Esophagus squamous epithelium (tissue), 5 donors: Measurements from ENCODE around the gene DLEC1. TPM values are rescaled to one million over a fixed set of nuclear protein-coding genes. Genes with fewer than 3 reads are reported as not detected.

Experiments used
- DNase-seq: peaks from one replicate; lab custom pipeline; 2025; lab: John Stamatoyannopoulos, UW
- H3K27ac ChIP-seq, 4 donors: fragments of 200-600 bp; sonication (generic); one replicate each; pipeline ENCODE4 v1.5.1; 2016 to 2019; ENCODE audit warnings: mild to moderate bottlenecking in 1 of 4
- H3K27me3 ChIP-seq, 4 donors: fragments of 200-600 bp; sonication (generic); 1 replicate in 3 of 4; 2 replicates in 1 of 4; pipeline versions ENCODE4 v1.5.1 to v1.6.0; 2017 to 2021; ENCODE audit warnings: antibody characterized with exemption in 1 of 4
- H3K36me3 ChIP-seq, 3 donors: fragments of 200-600 bp; sonication (generic); one replicate each; pipeline ENCODE4 v1.5.1; 2016 to 2019
- H3K4me1 ChIP-seq, 3 donors: fragments of 200-600 bp; sonication (generic); one replicate each; pipeline ENCODE4 v1.5.1; 2017 to 2019
- H3K4me3 ChIP-seq, 4 donors: fragments of 200-600 bp; sonication (generic); 1 replicate in 3 of 4; 2 replicates in 1 of 4; pipeline ENCODE4 v1.5.1; 2016 to 2019; ENCODE audit warnings: mild to moderate bottlenecking in 2 of 4, moderate library complexity in 1 of 4
- H3K9me3 ChIP-seq, 3 donors: fragments of 200-600 bp; sonication (generic); one replicate each; pipeline ENCODE4 v1.5.1; 2016 to 2019
- CTCF ChIP-seq, 6 experiments: fragments of 450-650 bp in 4 of 6; fragments of 200-600 bp in 2 of 6; sonication (generic) in 2 of 6; IDR thresholded peaks; one replicate each; pipeline ENCODE4 v1.5.1; 2016 to 2019; ENCODE audit warnings: antibody characterized with exemption in 6 of 6, mild to moderate bottlenecking in 4 of 6, moderate library complexity in 4 of 6
- POLR2A ChIP-seq, 4 donors: fragments of 450-650 bp; IDR thresholded peaks; one replicate each; pipeline ENCODE4 v1.6.1; 2017; ENCODE audit warnings: antibody characterized with exemption in 4 of 4, mild to moderate bottlenecking in 4 of 4, moderate library complexity in 3 of 4
- WGBS, 2 donors: methylation state at CpG; one replicate each; pipeline ENCODE4 v1.1.5; 2018; 5-methylcytosine and 5-hydroxymethylcytosine counted together
- intact Hi-C: fragments of 100-400 bp; cut with DNase I; formaldehyde crosslinking; loops from one replicate; pipeline ENCODE4 v1.15.0; 2022
- total RNA-seq, 4 donors: library from RNA; depleted of rRNA; stranded (reverse); fragments of >200 nt; gene quantifications; one replicate each; pipeline ENCODE4 v1.1.0, GENCODE V29; 2016
- donor health status: DM: yes; HTN: yes; CAD: no.

The DLEC1 gene
- total RNA-seq, 4 donors from 2014 or later = 0.19 TPM; not detected in 3

DNA sequence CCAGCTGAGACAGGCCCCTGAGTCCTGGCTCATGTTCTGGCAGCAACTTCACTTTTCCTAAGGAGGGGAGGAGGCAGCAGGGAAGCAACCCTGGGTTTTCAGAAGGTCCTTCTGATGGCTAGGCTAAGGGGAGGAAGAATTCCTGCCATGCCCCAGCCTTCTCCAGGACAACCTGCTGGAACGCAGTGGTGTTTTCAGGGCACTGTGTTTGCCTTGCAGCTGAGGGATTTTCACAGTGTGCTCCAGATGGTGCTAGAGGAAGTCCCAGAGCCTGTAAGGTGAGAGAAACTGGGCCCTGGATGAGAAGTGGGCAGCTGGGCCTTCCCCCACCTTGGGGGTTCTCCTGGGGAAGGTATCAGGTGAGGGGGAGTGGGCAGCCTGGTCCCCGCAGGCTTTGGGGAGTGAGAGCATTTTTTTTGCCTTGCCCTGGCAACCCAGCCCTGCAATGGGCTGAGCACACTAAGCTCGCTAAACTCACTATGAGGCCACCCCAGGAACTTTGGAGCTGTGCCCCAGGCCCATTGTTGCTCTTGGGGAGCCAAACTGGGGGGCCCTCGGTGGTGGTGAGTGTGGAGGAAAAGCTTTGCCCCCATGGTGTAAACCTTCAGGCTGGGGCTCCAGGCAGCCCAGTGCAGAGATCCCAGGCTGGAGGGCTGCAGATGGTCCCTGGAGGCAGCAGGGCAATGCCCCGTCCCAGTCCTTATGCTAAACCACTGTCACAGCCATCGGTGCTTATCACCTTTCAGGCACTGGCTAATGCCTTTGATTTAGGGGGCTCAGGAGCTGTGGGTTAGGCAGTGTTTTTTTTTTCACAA is 56.9 kb downstream of the DLEC1 start:
- intact Hi-C loops = no loop called here
- Histone ChIP-seq H3K9me3 (no peaks in the 10 kb centered on the region), H3K4me3 (no peak overlapping the region), H3K36me3 (no peaks in the 10 kb centered on the region), H3K4me1 (no peaks in the 10 kb centered on the region), H3K27ac (no peak overlapping the region), H3K27me3 (peaks cover 0 to 13% (median 0%) of the 10 kb centered on the region in 4 donors)
- DNase-seq = no peak
- 83 to 93% methylated on average over 1 to 2 of the region's 6 CpGs for WGBS, 2 donors
- no peak for TF ChIP-seq CTCF (IDR thresholded peaks at IDR 0.05)
- TF ChIP-seq POLR2A (IDR thresholded peaks at IDR 0.05) = no peak

DNA sequence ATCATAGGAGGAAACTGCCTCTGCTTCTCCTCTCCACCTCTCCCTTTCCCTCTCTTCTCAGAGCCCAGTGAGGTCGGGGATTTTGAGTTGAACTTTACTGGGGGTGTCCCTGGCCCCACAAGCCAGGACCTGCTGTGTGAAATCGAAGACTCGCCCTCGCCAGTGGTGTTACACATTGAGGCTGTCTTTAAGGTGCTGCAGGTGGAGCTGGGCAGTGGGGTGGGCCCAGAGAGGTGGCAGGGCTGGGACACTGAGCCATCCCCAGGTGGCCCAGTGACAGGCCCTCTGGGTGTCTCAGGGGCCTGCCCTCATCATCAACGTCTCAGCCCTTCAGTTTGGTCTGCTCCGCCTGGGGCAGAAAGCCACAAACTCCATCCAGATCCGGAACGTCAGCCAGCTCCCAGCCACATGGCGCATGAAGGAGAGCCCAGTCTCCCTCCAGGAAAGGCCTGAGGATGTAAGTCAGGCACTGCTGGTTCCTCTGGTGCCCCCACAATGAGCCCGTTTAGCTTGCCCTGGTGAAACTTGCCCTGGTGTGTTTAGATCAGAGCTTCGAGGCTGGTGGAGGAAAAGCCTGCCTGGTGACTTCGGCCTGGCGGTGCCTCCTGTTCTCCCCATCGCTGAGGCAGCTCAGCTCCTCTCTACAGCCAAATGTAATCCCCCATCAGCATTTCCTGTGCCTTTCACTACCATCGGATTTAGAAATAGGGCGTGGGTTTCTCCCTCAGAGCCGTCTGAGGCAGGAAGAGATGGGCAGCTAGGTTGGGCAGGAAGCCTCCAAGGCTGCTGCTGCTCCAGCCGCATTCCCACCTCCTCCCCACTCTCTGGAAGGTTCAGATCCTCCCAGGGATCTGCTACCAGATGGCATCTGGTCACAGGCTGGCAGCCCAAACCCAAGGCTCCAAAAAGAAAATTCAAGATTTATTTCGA is 58.7 kb downstream of the DLEC1 start:
- intact Hi-C loops = no loop called here
- H3K9me3 ChIP-seq = no peaks in the 10 kb centered on the region

GRCh38 chr3:38098376-38098723 is 59.3 kb downstream of the DLEC1 start:
- Histone ChIP-seq H3K27me3 (peaks cover 0 to 13% (median 0%) of the 10 kb centered on the region in 4 donors), H3K4me3 (no peak overlapping the region), H3K27ac (no peak overlapping the region), H3K36me3 (no peaks in the 10 kb centered on the region), H3K9me3 (no peaks in the 10 kb centered on the region), H3K4me1 (peaks cover 0 to 5% (median 4%) of the 10 kb centered on the region in 3 donors)
- intact Hi-C loops = no loop called here
- TF ChIP-seq POLR2A (IDR thresholded peaks at IDR 0.05) (no peak), CTCF (IDR thresholded peaks at IDR 0.05) (no peak)
- DNase-seq = no peak
- 77 to 85% methylated on average over 9 of the region's 9 CpGs for WGBS, 2 donors

More for the DNA sequence above, 58.7 kb downstream of the DLEC1 start:
- Histone ChIP-seq H3K4me1 (peaks cover 0 to 5% (median 4%) of the 10 kb centered on the region in 3 donors), H3K27me3 (peaks cover 0 to 13% (median 0%) of the 10 kb centered on the region in 4 donors), H3K36me3 (no peaks in the 10 kb centered on the region), H3K27ac (no peak overlapping the region), H3K4me3 (no peak overlapping the region)
- no peak for DNase-seq
- whole genome bisulfite sequencing, 2 donors = 57 to 71% methylated on average over 6 to 13 of the region's 19 CpGs
- TF ChIP-seq POLR2A (IDR thresholded peaks at IDR 0.05) (no peak), CTCF (IDR thresholded peaks at IDR 0.05) (no peak)

DNA sequence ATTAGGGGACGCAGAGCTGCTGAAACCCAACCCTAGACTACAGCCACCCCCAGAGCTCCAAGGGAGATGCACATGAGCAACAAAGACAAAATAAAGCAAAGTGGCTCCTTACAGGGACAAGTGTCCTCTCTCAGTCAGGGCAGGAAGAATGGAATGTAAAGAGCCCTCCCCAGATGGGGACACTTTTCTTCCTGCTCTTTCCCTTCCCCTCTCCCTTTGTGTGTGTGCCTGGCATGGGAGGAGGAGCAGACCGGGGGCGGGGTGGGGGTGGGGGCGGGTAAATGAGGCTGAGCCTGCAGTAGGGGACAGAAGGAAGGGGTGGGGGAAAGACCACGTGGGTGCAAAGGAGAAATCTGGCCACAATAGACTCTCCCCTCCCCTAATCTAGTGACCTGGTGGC is 60.5 kb downstream of the DLEC1 start:
- intact Hi-C loops = no loop called here
- H3K9me3 ChIP-seq = no peaks in the 10 kb centered on the region
- no peaks in the 10 kb centered on the region for H3K36me3 ChIP-seq
- H3K27me3 ChIP-seq = peaks cover 0 to 8% (median 0%) of the 10 kb centered on the region in 4 donors
- no peak for TF ChIP-seq POLR2A (IDR thresholded peaks at IDR 0.05)
- TF ChIP-seq CTCF (IDR thresholded peaks at IDR 0.05) = no peak
- H3K4me3 ChIP-seq = no peak overlapping the region
- DNase-seq = no peak
- H3K27ac ChIP-seq = no peak overlapping the region
- 50 to 60% methylated on average over 2 of the region's 5 CpGs for WGBS, 2 donors
- H3K4me1 ChIP-seq = peaks cover 0 to 5% (median 4%) of the 10 kb centered on the region in 3 donors
